Panc1 (cell line): ENCODE measurements around the gene KIF21A. TPM values are rescaled to one million over a fixed set of nuclear protein-coding genes. Genes with fewer than 3 reads are reported as not detected.

Source experiments
- ATAC-seq: fragments of 200-7000 bp; cut with Tn5 transposase; 2 replicates; pipeline ENCODE4 v1.9.1; 2020; ENCODE audit warnings: mild to moderate bottlenecking, moderate library complexity
- BruUV-seq: library from RNA; stranded (reverse); fragments of 400-500 nt; replicated peaks from 2 replicates; lab custom pipeline; 2021; lab: Mats Ljungman, UMichigan
- CTCF ChIA-PET: fragments of 300-600 bp; sonication (Branson Sonifier 250); formaldehyde crosslinking; loops from one replicate; lab custom pipeline; 2022; ENCODE audit warnings: antibody characterized with exemption; lab: Charles Lee
- POLR2A ChIA-PET: fragments of 300-600 bp; sonication (Branson Sonifier 250); formaldehyde crosslinking; loops from one replicate; lab custom pipeline; 2022; ENCODE audit warnings: antibody characterized with exemption; lab: Charles Lee
- DNase-seq: peaks from one replicate; pipeline ENCODE4 v3.0.0-alpha.2; 2010; ENCODE audit warnings: low read depth, low spot score
- H3K27ac ChIP-seq: 2 replicates; pipeline ENCODE4 v1.5.1; 2011; ENCODE audit warnings: mild to moderate bottlenecking, low read length, inconsistent platforms
- H3K27me3 ChIP-seq: fragments of 200-500 bp; sonication (Bioruptor generic); 2 replicates; pipeline ENCODE4 v1.6.0; 2014; ENCODE audit warnings: low read length, inconsistent platforms; ENCODE audit not compliant: control insufficient read depth, insufficient read depth
- H3K36me3 ChIP-seq: fragments of 200-500 bp; sonication (Bioruptor generic); 2 replicates; pipeline ENCODE4 v1.5.1; 2014; ENCODE audit warnings: inconsistent platforms, mild to moderate bottlenecking, low read length, moderate library complexity; ENCODE audit not compliant: control insufficient read depth, insufficient read depth
- H3K4me1 ChIP-seq: 2 replicates; pipeline ENCODE4 v1.5.1; 2011; ENCODE audit warnings: inconsistent platforms, mild to moderate bottlenecking, low read length, moderate library complexity; ENCODE audit not compliant: control insufficient read depth, insufficient read depth
- H3K4me3 ChIP-seq, 2 experiments: 2 replicates each; pipeline ENCODE4 v1.5.1; 2011 to 2012; ENCODE audit warnings: low read depth in 2 of 2, low read length in 2 of 2, mild to moderate bottlenecking in 2 of 2, inconsistent platforms in 1 of 2, moderate library complexity in 1 of 2
- H3K9me3 ChIP-seq: fragments of 200-500 bp; sonication (Bioruptor generic); 2 replicates; pipeline ENCODE4 v1.5.1; 2014; ENCODE audit warnings: low read depth, mild to moderate bottlenecking, inconsistent platforms, low read length, moderate library complexity; ENCODE audit not compliant: control insufficient read depth, insufficient read depth
- POLR2AphosphoS5 ChIP-seq: IDR thresholded peaks from 2 replicates; pipeline ENCODE4 v1.6.1; 2012; ENCODE audit warnings: mild to moderate bottlenecking, low read depth, low read length, moderate library complexity
- SIN3A ChIP-seq: IDR thresholded peaks from 2 replicates; pipeline ENCODE4 v1.6.1; 2012; ENCODE audit warnings: low read depth, mild to moderate bottlenecking, low read length, moderate library complexity, borderline replicate concordance; ENCODE audit not compliant: insufficient read depth
- TCF7L2 ChIP-seq: IDR thresholded peaks from 2 replicates; pipeline ENCODE4 v1.6.1; 2011; ENCODE audit warnings: mild to moderate bottlenecking, low read depth, low read length, inconsistent platforms
- in situ Hi-C: cut with HindIII; loops from 2 replicates; pipeline ENCODE4 v1.10.0; 2016; ENCODE audit warnings: low sequenced_read_pairs, low pct_unique_long_range_greater_than_20kb
- intact Hi-C: fragments of 100-400 bp; cut with micrococcal nuclease; formaldehyde crosslinking; loops from one replicate; pipeline ENCODE4 v1.10.0; 2022; ENCODE audit not compliant: unreplicated experiment
- total RNA-seq: library from RNA; stranded (reverse); gene quantifications from one replicate; pipeline ENCODE4 v1.2.1, GENCODE V29; 2021; ENCODE audit not compliant: unreplicated experiment
- TF ChIP-seq, protein P1 (sequence below): fragments of 450-650 bp; IDR thresholded peaks from 2 replicates; pipeline ENCODE4 v1.5.1; 2017; ENCODE audit warnings: mild to moderate bottlenecking
- TF ChIP-seq, protein P2 (sequence below), 2 experiments: IDR thresholded peaks; 2 replicates each; pipeline ENCODE4 v1.6.1; 2011 to 2012; ENCODE audit warnings: low read depth in 2 of 2, control low read depth in 1 of 2, low read length in 1 of 2, mild to moderate bottlenecking in 1 of 2, moderate library complexity in 1 of 2; ENCODE audit not compliant: insufficient read depth in 1 of 2

KIF21A gene
- total RNA-seq, 1 experiment from 2014 or later, result 25.6 TPM

DNA sequence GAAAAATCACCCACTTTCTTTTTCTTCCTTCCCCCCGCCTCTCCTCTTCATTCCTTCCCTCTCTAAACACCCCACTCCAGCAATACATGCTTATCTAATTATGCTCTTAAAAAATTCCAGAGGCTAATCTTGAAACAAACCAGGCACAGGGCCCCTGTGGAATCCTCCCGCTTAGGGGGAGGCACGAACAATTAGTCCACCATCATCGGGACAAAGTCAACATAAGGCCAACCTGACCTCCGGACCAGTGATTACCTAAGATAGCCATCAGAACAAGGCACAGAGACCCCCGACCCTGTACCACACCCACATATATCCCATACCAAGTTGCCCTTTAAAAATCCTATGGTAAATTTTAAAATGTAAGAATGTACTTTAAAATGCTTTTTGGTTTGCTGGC, 47.1 kb downstream of the KIF21A start:
- H3K27me3 ChIP-seq, result no peaks in the 10 kb centered on the region
- DNase-seq (no peak), ATAC-seq (no peak)
- H3K9me3 ChIP-seq, result no peaks in the 10 kb centered on the region
- intact Hi-C loops (no loop called here), in situ Hi-C loops (no loop called here)
- ChIA-PET CTCF (no interaction called here), POLR2A (no interaction called here)
- BruUV-seq, result no TSS peak
- no peak overlapping the region for H3K27ac ChIP-seq
- TF ChIP-seq TCF7L2 (no peak), POLR2AphosphoS5 (no peak), SIN3A (no peak)
- TF ChIP-seq, protein P1, sequence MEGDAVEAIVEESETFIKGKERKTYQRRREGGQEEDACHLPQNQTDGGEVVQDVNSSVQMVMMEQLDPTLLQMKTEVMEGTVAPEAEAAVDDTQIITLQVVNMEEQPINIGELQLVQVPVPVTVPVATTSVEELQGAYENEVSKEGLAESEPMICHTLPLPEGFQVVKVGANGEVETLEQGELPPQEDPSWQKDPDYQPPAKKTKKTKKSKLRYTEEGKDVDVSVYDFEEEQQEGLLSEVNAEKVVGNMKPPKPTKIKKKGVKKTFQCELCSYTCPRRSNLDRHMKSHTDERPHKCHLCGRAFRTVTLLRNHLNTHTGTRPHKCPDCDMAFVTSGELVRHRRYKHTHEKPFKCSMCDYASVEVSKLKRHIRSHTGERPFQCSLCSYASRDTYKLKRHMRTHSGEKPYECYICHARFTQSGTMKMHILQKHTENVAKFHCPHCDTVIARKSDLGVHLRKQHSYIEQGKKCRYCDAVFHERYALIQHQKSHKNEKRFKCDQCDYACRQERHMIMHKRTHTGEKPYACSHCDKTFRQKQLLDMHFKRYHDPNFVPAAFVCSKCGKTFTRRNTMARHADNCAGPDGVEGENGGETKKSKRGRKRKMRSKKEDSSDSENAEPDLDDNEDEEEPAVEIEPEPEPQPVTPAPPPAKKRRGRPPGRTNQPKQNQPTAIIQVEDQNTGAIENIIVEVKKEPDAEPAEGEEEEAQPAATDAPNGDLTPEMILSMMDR, result no peak
- TF ChIP-seq, protein P2, sequence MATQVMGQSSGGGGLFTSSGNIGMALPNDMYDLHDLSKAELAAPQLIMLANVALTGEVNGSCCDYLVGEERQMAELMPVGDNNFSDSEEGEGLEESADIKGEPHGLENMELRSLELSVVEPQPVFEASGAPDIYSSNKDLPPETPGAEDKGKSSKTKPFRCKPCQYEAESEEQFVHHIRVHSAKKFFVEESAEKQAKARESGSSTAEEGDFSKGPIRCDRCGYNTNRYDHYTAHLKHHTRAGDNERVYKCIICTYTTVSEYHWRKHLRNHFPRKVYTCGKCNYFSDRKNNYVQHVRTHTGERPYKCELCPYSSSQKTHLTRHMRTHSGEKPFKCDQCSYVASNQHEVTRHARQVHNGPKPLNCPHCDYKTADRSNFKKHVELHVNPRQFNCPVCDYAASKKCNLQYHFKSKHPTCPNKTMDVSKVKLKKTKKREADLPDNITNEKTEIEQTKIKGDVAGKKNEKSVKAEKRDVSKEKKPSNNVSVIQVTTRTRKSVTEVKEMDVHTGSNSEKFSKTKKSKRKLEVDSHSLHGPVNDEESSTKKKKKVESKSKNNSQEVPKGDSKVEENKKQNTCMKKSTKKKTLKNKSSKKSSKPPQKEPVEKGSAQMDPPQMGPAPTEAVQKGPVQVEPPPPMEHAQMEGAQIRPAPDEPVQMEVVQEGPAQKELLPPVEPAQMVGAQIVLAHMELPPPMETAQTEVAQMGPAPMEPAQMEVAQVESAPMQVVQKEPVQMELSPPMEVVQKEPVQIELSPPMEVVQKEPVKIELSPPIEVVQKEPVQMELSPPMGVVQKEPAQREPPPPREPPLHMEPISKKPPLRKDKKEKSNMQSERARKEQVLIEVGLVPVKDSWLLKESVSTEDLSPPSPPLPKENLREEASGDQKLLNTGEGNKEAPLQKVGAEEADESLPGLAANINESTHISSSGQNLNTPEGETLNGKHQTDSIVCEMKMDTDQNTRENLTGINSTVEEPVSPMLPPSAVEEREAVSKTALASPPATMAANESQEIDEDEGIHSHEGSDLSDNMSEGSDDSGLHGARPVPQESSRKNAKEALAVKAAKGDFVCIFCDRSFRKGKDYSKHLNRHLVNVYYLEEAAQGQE (IDR thresholded peaks at IDR 0.05; ENCODE audit: insufficient read depth in 1 of 2, low read depth in 2 of 2, low read length in 1 of 2), result no peak
- no peak overlapping the region for H3K4me3 ChIP-seq
- H3K4me1 ChIP-seq, result no peaks in the 10 kb centered on the region
- no peaks in the 10 kb centered on the region for H3K36me3 ChIP-seq

DNA sequence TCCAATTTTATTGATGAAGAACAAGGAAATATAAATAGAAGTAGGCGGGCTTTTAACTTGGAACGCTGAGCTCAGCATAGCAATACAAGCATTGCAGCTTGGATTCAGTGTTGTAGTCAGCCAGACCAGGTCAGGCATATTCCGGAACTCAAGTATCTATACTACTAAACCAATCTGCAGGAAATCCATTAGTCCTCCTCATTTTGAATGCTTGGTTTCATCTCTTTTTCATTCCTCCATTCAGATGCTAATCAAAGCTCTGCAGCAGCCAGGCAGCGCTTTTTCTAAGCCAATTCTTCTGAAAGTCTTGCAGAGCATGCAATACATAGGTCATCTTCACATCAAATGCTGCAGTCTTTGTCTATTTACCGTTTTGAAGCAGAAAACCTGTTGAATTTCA, 49.0 kb downstream of the KIF21A start:
- CTCF ChIA-PET, result no interaction called here
- DNase-seq (no peak), ATAC-seq (no peak)
- H3K36me3 ChIP-seq, result no peaks in the 10 kb centered on the region
- no peak overlapping the region for H3K27ac ChIP-seq
- H3K27me3 ChIP-seq, result no peaks in the 10 kb centered on the region
- POLR2A ChIA-PET, result no interaction called here
- in situ Hi-C loops (no loop called here), intact Hi-C loops (no loop called here)
- TF ChIP-seq, protein P2 (IDR thresholded peaks at IDR 0.05; ENCODE audit: insufficient read depth in 1 of 2, low read depth in 2 of 2, low read length in 1 of 2), result no peak
- no peak for TF ChIP-seq POLR2AphosphoS5
- TF ChIP-seq SIN3A, result no peak
- TF ChIP-seq TCF7L2, result no peak
- TF ChIP-seq, protein P1, result no peak
- no peak overlapping the region for H3K4me3 ChIP-seq
- BruUV-seq, result no TSS peak
- no peaks in the 10 kb centered on the region for H3K4me1 ChIP-seq
- H3K9me3 ChIP-seq, result no peaks in the 10 kb centered on the region
